HepG2 (cell line): ENCODE measurements around the gene STX2. TPM values are rescaled to one million over a fixed set of nuclear protein-coding genes. Genes with fewer than 3 reads are reported as not detected.

Experiments
- ELF3 ChIP-seq: IDR thresholded peaks from 2 replicates; pipeline ENCODE4 v1.6.1; 2016; ENCODE audit warnings: missing genetic modification reagents, missing compliant biosample characterization
- KDM3A ChIP-seq: IDR thresholded peaks from 2 replicates; pipeline ENCODE4 v1.6.1; 2018; ENCODE audit warnings: low read depth, missing compliant biosample characterization
- MED8 ChIP-seq: sonication (generic); formaldehyde crosslinking; IDR thresholded peaks from 2 replicates; pipeline ENCODE4 v1.8.1; 2023; ENCODE audit warnings: mild to moderate bottlenecking, missing genetic modification reagents; ENCODE audit not compliant: insufficient replicate concordance
- MEF2D ChIP-seq: sonication (generic); formaldehyde crosslinking; IDR thresholded peaks from 2 replicates; pipeline ENCODE4 v1.5.1; 2020; ENCODE audit warnings: mild to moderate bottlenecking, missing genetic modification reagents
- NBN ChIP-seq: fragments of 450-650 bp; conservative IDR thresholded peaks from 2 replicates; pipeline ENCODE4 v1.6.1; 2017
- NCOA1 ChIP-seq: sonication (generic); formaldehyde crosslinking; IDR thresholded peaks from 2 replicates; pipeline ENCODE4 v1.9.0; 2021; ENCODE audit warnings: missing genetic modification reagents
- POLR2G ChIP-seq: fragments of 200-400 bp; formaldehyde crosslinking; IDR thresholded peaks from 2 replicates; pipeline ENCODE4 v1.6.1; 2018; ENCODE audit warnings: mild to moderate bottlenecking, low read depth, low read length, moderate library complexity
- PRDM15 ChIP-seq: sonication (generic); formaldehyde crosslinking; IDR thresholded peaks from 2 replicates; pipeline ENCODE4 v1.4.0; 2020; ENCODE audit warnings: missing genetic modification reagents
- RAD21 ChIP-seq: fragments of 450-650 bp; formaldehyde crosslinking; IDR thresholded peaks from 2 replicates; pipeline ENCODE4 v1.5.0; 2020; ENCODE audit warnings: mild to moderate bottlenecking
- RAD51 ChIP-seq: fragments of 450-650 bp; IDR thresholded peaks from 2 replicates; pipeline ENCODE4 v1.6.1; 2016; ENCODE audit warnings: borderline replicate concordance
- REPIN1 ChIP-seq: sonication (generic); formaldehyde crosslinking; IDR thresholded peaks from 2 replicates; pipeline ENCODE4 v1.8.0; 2022; ENCODE audit warnings: missing genetic modification reagents, low read depth, mild to moderate bottlenecking, borderline replicate concordance
- RXRA ChIP-seq: sonication (generic); formaldehyde crosslinking; IDR thresholded peaks from 2 replicates; pipeline ENCODE4 v1.5.1; 2020; ENCODE audit warnings: missing genetic modification reagents
- SAP130 ChIP-seq: IDR thresholded peaks from 2 replicates; pipeline ENCODE4 v1.6.1; 2016; ENCODE audit warnings: low read depth
- SNAI1 ChIP-seq: sonication (generic); formaldehyde crosslinking; IDR thresholded peaks from 2 replicates; pipeline ENCODE4 v1.5.0; 2020; ENCODE audit warnings: mild to moderate bottlenecking, missing genetic modification reagents, borderline replicate concordance
- SPEN ChIP-seq: sonication (generic); formaldehyde crosslinking; IDR thresholded peaks from 2 replicates; pipeline ENCODE4 v1.5.1; 2020; ENCODE audit warnings: low read depth, mild to moderate bottlenecking, missing genetic modification reagents
- TARDBP ChIP-seq: sonication (generic); formaldehyde crosslinking; IDR thresholded peaks from 2 replicates; pipeline ENCODE4 v1.8.0; 2022; ENCODE audit warnings: mild to moderate bottlenecking, missing genetic modification reagents
- XRCC5 ChIP-seq: fragments of 200-400 bp; formaldehyde crosslinking; optimal IDR thresholded peaks from 2 replicates; pipeline ENCODE3; 2017; ENCODE audit warnings: mild to moderate bottlenecking, low read length
- ZNF350 ChIP-seq: sonication (generic); formaldehyde crosslinking; IDR thresholded peaks from 2 replicates; pipeline ENCODE4 v1.4.0; 2020; ENCODE audit warnings: mild to moderate bottlenecking, low read depth, missing genetic modification reagents, borderline replicate concordance
- ZNF501 ChIP-seq: sonication (generic); formaldehyde crosslinking; IDR thresholded peaks from 2 replicates; pipeline ENCODE4 v1.5.1; 2020; ENCODE audit warnings: mild to moderate bottlenecking, moderate library complexity, missing genetic modification reagents
- ZNF605 ChIP-seq: sonication (generic); formaldehyde crosslinking; IDR thresholded peaks from 2 replicates; pipeline ENCODE4 v1.8.0; 2022; ENCODE audit warnings: mild to moderate bottlenecking, missing genetic modification reagents
- ZNF607 ChIP-seq: sonication (generic); formaldehyde crosslinking; IDR thresholded peaks from 2 replicates; pipeline ENCODE4 v1.5.1; 2020; ENCODE audit warnings: missing genetic modification reagents, mild to moderate bottlenecking, borderline replicate concordance
- ZNF772 ChIP-seq: sonication (generic); formaldehyde crosslinking; IDR thresholded peaks from 2 replicates; pipeline ENCODE4 v1.5.0; 2020; ENCODE audit warnings: mild to moderate bottlenecking, missing genetic modification reagents
- ZNF776 ChIP-seq: sonication (generic); formaldehyde crosslinking; IDR thresholded peaks from 2 replicates; pipeline ENCODE4 v1.4.0; 2020; ENCODE audit warnings: mild to moderate bottlenecking, missing genetic modification reagents
- ZNF83 ChIP-seq: sonication (generic); formaldehyde crosslinking; IDR thresholded peaks from 2 replicates; pipeline ENCODE4 v1.4.0; 2020; ENCODE audit warnings: missing genetic modification reagents, mild to moderate bottlenecking, borderline replicate concordance
- polyA plus RNA-seq, 8 experiments: library from polyadenylated mRNA; depleted of rRNA in 3 of 8; stranded (reverse) in 7 of 8; unstranded in 1 of 8; fragments of >200 nt; fragmentation: Illumina TruSeq in 4 of 8; extraction: Trizol in 4 of 8; gene quantifications; 2 replicates each; pipeline versions ENCODE4 v1.2.1 to v1.2.3, GENCODE V29; 2011 to 2016; ENCODE audit warnings: low read depth in 4 of 8, missing spikeins in 1 of 8, mixed read lengths in 1 of 8; ENCODE audit not compliant: insufficient read depth in 1 of 8
- total RNA-seq, 5 experiments: library from RNA; depleted of rRNA; stranded (reverse); fragments of >200 nt; fragmentation: Illumina TruSeq; extraction: Trizol; gene quantifications; 2 replicates each; pipeline ENCODE4 v1.2.3, GENCODE V29; 2016; ENCODE audit warnings: low read depth in 1 of 5
- TF ChIP-seq, protein P1 (sequence below): sonication (generic); formaldehyde crosslinking; IDR thresholded peaks from 2 replicates; pipeline ENCODE4 v1.8.1; 2023; ENCODE audit warnings: mild to moderate bottlenecking, missing genetic modification reagents, borderline replicate concordance
- TF ChIP-seq, protein P2 (sequence below): IDR thresholded peaks from 2 replicates; pipeline ENCODE4 v1.6.1; 2016; ENCODE audit warnings: missing compliant biosample characterization, missing genetic modification reagents, borderline replicate concordance

STX2 gene
- total and polyA plus RNA-seq, 2 of the 13 experiments (the other 11 are each of a cell fraction or from before 2014, with no cell fraction given) = 13.4 to 25.1 TPM

- TF ChIP-seq REPIN1 (CRISPR knock-in tag) (0 out of 2 replicates have a peak, but pooled peaks have one; percentile 41), ZNF605 (no peak), MEF2D (CRISPR knock-in tag) (0 out of 2 replicates have a peak, but pooled peaks have one; percentile 27), RAD21 (0 out of 2 replicates have a peak, but pooled peaks have one; percentile 50), MED8 (CRISPR knock-in tag) (no peak), SAP130 (peak; percentile 77), ZNF607 (0 out of 2 replicates have a peak, but pooled peaks have one; percentile 18), RAD51 (no peak), PRDM15 (CRISPR knock-in tag) (no peak), ZNF501 (CRISPR knock-in tag) (peak; percentile 60), NBN (no peak), KDM3A (CRISPR knock-in tag) (0 out of 2 replicates have a peak, but pooled peaks have one; percentile 44), ZNF83 (CRISPR knock-in tag) (no peak), NCOA1 (0 out of 2 replicates have a peak, but pooled peaks have one; percentile 42), ZNF776 (CRISPR knock-in tag) (no peak), RXRA (CRISPR knock-in tag) (peak; percentile 30; the same call in 1 of the 2 replicates), ZNF350 (CRISPR knock-in tag) (peak; percentile 35; the same call in 1 of the 2 replicates), ELF3 (CRISPR knock-in tag) (peak; percentile 70), POLR2G (peak; percentile 68), TARDBP (peak; percentile 77), SPEN (CRISPR knock-in tag) (0 out of 2 replicates have a peak, but pooled peaks have one; percentile 57), XRCC5 (peak; percentile 92), ZNF772 (peak; percentile 8; the same call in 1 of the 2 replicates), SNAI1 (no peak)
- TF ChIP-seq, protein P1, sequence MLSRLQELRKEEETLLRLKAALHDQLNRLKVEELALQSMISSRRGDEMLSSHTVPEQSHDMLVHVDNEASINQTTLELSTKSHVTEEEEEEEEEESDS (CRISPR knock-in tag) = no peak
- TF ChIP-seq, protein P2, sequence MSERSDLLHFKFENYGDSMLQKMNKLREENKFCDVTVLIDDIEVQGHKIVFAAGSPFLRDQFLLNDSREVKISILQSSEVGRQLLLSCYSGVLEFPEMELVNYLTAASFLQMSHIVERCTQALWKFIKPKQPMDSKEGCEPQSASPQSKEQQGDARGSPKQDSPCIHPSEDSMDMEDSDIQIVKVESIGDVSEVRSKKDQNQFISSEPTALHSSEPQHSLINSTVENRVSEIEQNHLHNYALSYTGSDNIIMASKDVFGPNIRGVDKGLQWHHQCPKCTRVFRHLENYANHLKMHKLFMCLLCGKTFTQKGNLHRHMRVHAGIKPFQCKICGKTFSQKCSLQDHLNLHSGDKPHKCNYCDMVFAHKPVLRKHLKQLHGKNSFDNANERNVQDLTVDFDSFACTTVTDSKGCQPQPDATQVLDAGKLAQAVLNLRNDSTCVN (CRISPR knock-in tag) = no peak
Observed at GRCh38 chr12:130870442-130871285, 31.6 kb upstream of the STX2 start (continued).
